ENCODE measurements around the gene CGNL1.

Gene CGNL1

DNA sequence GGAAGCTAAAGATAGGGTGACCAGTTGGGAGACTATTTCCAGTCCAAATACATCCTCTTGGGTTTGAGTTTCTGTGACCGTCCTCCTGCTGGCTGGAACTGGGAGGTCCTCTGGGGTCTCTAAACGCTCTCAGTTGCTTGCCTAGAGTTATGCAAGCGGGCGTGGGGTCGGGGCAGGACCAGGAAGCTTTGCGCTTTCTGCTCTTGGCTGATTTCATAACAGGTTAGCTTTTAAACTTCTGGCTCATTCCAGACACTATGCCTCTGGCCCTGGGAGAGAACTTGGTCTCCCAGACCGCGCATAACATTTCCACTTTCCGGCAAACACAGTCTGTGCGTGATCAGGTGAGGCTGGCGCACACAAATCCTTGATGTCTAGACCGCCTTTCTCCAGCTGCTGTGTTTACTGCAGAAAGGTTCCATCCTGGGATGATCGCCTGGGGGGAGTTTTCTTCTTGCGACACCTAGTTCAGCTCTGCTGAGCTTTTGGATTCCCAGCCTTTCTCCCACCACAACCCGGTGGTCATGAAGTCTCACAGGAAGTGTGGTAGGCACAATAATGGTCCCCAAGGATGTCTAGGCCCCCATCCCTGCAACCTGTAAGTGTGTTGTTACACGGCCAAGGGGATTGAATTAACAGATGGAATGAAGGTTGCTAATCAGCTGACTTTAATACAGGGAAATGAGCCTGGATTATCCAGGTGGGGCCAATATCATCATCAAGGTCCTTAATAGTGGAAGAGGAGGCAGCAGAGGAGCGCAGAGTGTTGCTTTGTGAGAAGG is 23.6 kb upstream of the CGNL1 start:
- DNase-seq (ENCODE audit: low read depth) = no peak

DNA sequence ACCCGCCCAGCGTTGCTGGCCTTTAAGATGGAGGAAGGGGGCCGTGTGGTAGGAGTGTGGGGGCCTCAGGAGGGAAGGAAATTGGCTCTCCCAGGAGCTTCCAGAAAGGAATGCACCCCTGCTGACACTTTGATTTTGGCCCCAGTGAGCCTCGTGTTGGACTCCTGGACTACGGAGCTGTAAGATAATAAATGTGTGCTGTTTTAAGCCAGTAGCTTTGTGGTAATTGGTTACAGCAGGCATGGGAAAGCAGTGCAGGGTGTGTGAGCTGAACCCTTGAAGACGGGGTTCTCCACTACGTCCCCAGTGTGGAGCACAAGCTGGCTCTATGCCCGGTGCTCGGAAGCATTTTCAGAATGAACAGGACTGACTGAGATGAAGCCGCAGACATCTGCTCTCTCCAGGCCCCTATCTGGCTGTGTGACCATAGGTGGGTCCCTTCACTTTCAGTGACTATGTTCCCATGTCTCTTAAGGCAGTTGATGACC is 22.9 kb upstream of the CGNL1 start:
- no peak for DNase-seq (ENCODE audit: low read depth)

DNA sequence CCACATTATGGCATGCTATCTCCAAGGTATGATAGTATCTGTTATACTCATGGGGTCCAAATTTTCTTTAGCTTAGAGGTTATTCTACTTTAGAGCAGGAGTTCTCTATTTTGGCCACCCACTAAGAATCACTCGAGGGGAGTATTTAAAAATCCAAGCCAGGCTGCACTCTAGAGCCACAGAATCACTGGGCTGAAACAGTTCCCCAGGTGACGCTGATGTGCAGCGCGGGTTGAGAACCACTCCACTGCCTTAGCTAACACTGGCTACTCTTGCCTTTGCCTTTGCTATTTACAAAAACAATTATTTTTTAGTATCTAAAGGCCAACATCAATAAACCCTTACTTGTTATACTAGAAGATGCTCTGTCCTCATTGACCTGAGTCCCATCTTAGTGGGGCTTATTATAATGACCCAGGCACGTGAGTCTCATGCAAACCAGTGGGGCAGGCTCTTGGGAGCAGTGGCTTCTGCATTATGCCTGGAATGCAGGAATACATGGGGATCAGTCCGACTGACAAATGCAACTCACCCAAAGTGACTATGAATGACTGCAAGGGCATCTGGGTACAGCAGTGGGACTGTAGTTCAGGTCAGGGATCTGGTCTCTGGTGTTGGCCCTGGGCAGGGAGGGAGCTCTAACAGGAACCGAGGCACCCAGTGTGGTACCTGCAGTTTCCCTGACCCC is 21.7 kb upstream of the CGNL1 start:
- DNase-seq (ENCODE audit: low read depth) = no peak

- DNase-seq (ENCODE audit: low read depth) = no peak
Measured at GRCh38 chr15:57355259-57355658, 21.0 kb upstream of the CGNL1 start.

DNA sequence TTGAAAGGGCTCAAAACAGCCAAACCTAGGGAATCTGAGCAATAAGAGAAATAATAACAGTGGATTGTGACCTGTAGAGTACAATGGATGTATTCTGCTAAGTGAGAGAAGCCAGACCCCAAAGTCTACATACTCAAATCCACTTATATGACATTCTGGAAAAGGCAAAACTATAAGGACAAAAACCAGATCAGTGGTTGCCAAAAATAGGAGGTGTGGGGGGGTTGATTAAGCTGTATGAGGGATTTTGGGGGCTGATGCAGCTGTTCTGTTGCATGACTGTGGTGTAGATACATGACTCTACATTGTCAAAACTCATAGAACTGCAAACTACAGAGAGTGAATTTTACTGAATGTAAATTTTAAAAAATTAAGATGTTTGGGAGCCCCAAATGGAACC is 20.1 kb upstream of the CGNL1 start:
- DNase-seq (ENCODE audit: low read depth) = no peak

- DNase-seq (ENCODE audit: low read depth) = no peak
Measured at GRCh38 chr15:57356636-57357035, 19.7 kb upstream of the CGNL1 start.

DNA sequence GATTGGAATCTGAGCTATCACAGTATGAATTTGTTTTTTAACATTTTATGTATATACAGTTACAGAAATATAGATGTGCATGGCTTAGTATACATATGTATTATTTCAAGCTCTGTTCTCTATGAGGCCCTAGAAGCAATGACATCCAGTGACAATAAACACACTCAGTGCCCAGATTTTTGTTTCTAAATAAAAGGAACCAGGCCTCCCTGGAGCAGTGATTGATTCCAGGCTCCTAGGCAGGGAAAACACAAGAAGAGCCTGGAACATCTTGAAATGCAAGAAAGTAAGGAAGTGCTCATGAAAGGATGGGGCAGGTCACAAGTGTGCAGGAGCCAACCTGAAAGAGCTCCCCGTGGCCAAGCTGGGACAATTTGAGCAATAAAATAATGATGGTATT is 18.5 kb upstream of the CGNL1 start:
- DNase-seq (ENCODE audit: low read depth) = no peak

DNA sequence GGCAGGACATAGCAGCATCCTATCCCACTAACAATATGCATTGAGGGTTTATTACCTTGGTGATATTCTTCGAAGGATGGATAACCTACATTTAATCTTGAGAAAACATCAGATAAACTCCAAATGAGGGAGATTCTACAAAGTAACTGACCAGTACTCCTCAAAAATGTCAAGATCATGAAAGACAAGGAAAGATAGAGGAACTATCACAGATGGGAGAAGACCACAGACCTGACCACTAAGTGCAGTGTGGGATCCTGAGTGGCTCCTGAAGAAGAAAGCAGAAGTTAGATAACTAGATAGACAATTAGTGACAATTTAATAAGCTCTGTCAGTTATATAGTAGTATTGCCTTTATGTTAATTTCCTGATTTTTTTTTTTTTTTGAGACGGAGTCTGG is 17.7 kb upstream of the CGNL1 start:
- no peak for DNase-seq (ENCODE audit: low read depth)

DNA sequence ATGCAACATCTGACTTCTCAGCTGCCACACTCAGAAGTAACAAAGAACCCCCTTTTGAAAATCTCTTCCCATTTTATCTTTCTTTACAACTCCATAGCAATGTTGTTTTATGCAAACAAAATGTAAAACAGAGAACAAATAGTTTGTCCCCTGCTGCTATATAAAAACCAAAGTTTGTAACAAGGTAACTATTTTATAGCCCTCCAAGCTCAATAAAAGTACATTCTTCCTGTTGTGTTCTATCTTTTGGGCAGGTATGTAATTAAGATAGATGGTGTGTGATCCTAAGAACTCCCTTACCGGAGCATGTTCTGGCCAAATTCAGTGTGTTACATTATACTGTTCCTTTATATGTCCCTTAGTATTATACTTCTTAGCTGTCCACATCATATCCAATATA is 12.6 kb upstream of the CGNL1 start:
- DNase-seq (ENCODE audit: low read depth) = no peak

DNA sequence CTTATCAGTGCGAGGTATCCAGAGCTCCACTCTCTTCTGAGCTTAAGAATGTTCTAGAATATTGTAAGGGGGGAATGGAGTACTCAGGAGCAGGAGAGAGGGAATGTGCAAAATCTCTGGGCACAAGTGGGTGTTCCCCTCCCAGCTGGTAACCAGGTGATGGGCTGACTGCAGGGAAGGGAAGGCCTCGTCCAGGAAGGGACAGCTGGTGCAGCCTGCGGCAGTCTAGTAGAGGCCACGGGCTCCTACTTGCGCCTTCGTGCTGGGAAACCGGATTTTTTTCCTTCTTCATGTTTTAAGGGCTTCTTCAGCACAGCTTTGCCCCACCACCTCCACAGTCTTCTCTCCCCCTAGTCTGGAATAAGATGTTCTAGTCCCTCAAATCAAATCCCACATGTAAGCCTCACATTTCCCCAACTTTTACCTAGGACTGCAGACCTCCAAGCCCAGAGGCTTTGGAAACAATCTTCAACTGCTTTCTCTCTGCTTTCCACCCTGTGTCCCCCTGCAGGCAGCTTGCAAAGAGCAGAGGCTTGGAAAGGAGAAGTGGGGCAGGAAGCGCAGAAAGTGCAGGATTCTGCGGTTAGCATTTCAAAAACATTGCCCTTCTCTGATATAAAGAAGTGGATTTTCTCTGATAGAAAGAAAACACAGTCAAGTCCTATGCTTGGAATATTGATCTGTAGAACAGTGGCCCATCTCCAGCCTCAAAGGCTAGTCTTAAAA is 11.9 kb upstream of the CGNL1 start:
- no peak for DNase-seq (ENCODE audit: low read depth)

GRCh38 chr15:57367556-57367955 is 8.7 kb upstream of the CGNL1 start:
- DNase-seq (ENCODE audit: low read depth) = no peak

DNA sequence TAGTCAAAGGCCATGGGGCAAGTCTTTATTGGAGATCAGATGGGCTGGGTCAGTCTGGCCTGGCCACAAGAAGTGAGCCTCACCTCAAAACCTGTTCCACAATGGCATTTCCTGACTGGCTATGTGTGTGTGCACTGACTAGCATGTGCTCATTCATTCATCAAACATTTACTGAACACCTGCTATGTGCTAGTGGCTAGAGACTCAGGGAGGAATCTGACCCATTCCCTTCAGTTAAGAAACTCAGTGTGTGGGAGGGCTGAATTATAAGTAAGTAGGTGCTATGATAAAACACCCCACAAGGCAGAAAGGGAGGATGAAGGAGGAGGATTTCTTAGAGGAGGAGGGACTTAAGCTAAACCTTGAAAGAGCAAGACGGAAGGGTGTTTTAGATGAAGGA is 5.4 kb upstream of the CGNL1 start:
- DNase-seq (ENCODE audit: low read depth) = no peak

DNA sequence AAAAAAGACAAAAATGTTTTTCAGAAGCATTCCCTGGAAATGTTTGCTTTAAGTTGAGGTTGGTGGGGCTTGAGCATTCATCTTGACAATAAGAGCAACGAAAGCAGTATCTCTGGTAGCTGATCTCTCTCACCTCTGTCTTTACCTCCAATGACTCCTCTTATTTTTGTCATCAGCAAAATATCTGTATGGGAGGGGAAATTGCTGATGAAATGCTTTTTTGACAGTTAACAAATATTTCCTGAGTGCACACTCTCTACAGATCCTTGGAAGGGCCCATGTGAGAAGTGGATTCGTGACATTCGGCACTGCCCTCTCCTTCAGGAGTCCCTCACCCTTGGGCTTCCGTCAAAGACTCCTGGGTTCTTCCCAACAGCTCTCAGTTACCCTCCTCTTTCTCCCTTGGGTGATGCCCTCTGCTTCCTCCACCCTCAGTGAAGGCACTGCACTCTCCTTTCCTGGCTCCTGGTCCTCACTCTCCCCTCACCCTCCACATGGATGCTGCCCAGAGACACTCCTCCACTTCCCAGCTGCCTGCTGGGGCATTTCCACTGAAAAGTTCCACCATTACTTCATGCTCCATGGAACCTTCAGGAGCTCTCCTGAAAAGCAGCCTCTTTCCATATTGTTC is 2.9 kb upstream of the CGNL1 start:
- DNase-seq (ENCODE audit: low read depth) = no peak

DNA sequence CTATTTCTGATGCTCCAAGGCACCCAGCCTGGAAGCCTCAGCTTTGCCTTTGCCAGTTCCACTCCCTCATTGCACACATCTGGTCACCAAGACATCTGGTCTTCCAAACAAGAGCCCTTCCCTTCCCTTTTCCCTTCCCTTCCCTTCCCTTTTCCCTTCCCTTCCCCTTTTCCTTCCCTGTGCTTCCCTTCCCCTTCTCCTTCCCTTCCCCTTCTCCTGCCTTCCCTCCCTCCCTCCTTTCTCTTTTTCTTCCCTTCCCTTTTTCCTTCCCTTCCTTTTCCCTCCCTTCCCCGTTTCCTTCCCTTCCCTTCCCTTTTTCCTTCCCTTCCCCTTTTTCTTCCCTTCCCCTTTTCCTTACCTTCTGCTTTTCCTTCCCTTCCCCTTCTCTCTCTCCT is 2.4 kb upstream of the CGNL1 start:
- no peak for DNase-seq (ENCODE audit: low read depth)

GRCh38 chr15:57376696-57377477 is 582 bp downstream of the CGNL1 start:
- no peak for DNase-seq (ENCODE audit: low read depth)

DNA sequence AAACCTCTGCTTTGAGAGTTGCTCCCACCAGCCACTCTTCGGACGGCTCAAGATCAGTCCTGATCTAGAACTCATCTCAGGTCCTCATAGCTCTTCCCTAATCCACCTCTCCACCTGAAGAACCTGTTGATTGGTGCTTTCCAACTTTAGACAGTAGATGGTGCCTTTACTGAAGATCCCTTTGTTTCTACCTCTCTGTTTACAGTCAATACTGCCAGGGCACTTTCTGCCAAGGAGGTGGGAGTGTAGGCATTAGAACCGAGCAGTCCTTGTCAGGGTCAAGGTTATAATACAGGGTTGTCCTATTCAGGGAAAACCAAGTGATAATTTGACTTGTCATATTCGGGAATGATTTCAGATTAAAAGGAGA is 1.2 kb downstream of the CGNL1 start:
- DNase-seq (ENCODE audit: low read depth) = no peak

GRCh38 chr15:57379487-57379886 is 3.2 kb downstream of the CGNL1 start:
- DNase-seq (ENCODE audit: low read depth) = no peak

- DNase-seq (ENCODE audit: low read depth) = no peak
Measured at GRCh38 chr15:57380854-57381253, 4.5 kb downstream of the CGNL1 start.

DNA sequence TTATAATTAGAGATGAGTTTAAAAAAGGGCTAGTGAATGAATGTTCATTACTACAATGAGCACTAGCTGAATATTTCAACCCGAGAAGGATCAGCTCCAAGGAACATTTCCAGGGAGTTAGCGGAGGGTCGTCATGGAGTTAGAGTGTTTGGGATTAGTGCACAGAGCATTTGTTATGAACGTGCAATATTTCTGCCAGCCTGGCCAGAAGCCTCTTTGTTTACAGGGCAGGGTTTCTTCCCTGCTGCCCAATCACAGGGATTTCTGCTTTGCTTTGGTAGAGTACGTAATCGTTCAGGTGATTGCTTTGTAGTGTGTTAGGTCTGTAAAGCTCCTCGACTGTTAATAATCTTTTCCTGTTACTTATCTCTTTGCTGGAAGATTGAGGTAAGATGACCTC is 5.9 kb downstream of the CGNL1 start:
- no peak for DNase-seq (ENCODE audit: low read depth)

- no peak for DNase-seq (ENCODE audit: low read depth)
Measured at GRCh38 chr15:57382969-57383368, 6.7 kb downstream of the CGNL1 start.

DNA sequence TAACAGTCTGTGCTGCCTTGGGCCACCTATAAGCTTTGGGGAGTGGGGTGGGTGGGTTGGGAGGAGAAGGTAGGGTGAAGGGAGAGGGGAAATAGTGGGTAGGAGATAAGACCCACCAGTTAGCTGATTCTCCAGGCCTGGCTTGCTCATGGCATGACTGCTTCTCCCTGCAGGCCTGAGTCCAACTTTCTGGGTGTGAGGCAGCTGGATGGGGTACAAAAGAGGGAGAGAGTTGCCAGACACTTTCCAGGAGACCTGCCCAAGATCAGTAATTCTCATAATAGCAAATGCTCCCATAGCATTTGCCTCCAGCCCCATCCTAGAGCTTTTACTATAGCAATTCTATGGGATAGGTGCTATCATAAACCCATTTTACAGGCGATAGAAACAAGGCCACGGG is 7.7 kb downstream of the CGNL1 start:
- DNase-seq (ENCODE audit: low read depth) = no peak

- no peak for DNase-seq (ENCODE audit: low read depth)
Measured at GRCh38 chr15:57384816-57385215, 8.5 kb downstream of the CGNL1 start.

Measured in activated T-cell treated with anti-CD3 and anti-CD28 coated beads for 48 hours (primary cell).